ENCODE results near the gene NR1I3.

The NR1I3 gene

GRCh38 chr1:161218301-161219077, 19.5 kb downstream of the NR1I3 start:
- no peak for DNase-seq (ENCODE audit: low read depth)

DNA sequence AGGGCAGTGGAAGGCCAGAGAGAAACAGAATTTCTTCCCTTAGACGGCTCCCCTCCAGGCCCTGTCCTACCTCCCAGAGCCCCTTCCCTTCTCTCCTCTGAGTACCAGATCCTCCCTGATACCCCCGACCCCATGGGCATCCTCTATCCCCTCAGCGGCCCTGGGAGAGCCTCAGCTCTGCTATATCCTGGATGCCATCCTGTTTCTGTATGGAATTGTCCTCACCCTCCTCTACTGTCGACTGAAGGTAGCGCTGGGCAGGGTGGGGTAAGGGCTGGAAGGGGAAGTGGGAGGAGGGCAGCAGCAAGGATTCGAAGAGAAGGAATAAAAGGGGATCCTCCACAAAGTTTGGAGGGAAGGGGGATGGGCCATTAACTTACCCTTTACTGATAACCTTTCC, 20.2 kb downstream of the NR1I3 start:
- DNase-seq (ENCODE audit: low read depth): no peak

- DNase-seq (ENCODE audit: low read depth): peak; percentile 90
Observed at GRCh38 chr1:161216945-161217712, 20.9 kb downstream of the NR1I3 start.

GRCh38 chr1:161215076-161215475, 22.9 kb downstream of the NR1I3 start, which contains the start of gene FCER1G:
Gene FCER1G, plus strand, starts transcription at chr1:161215295. Its CDS starts 27 bp downstream, at chr1:161215322.
- no peak for DNase-seq (ENCODE audit: low read depth)

DNA sequence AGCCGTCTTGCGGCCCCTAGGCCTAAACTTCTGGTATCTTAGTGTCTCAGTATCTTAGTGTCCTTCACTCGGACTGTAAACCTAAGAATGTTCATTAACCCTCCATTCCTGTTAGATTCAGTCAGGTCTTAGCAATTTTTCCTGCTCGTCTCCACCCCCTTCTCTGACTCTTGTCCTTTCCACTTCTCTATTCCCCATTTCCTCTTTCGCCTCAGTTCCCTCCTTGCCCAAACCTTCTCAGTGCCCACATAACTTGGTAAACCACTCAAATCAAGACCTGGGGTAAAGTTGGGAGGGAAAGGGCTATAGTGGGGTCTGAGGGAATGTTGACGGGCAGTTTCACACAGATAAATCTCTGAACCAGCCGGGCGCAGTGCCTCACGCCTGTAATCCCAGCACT, 23.6 kb downstream of the NR1I3 start:
- no peak for DNase-seq (ENCODE audit: low read depth)

GRCh38 chr1:161209790-161210409, 28.1 kb downstream of the NR1I3 start:
- peak; percentile 60 for DNase-seq (ENCODE audit: low read depth)

DNA sequence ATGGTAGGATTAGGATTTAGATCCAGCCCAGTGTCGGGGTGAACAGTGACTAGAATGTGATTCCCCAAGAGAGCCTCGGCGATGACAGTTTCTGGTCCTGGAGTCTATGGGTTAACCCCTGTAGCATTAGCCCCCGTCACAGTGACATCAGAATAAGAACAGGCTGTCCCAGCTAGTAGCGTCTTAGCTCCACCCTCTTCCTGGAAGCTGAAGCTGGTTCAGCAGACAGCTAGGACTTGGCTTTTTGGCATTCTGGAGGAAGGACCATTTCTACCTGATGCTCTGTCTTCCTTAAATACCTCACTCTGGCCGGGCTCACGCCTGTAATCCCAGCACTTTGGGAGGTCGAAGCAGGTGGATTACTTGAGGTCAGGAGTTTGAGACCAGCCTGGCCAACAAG, 30.8 kb downstream of the NR1I3 start:
- DNase-seq (ENCODE audit: low read depth): peak; percentile 55

DNA sequence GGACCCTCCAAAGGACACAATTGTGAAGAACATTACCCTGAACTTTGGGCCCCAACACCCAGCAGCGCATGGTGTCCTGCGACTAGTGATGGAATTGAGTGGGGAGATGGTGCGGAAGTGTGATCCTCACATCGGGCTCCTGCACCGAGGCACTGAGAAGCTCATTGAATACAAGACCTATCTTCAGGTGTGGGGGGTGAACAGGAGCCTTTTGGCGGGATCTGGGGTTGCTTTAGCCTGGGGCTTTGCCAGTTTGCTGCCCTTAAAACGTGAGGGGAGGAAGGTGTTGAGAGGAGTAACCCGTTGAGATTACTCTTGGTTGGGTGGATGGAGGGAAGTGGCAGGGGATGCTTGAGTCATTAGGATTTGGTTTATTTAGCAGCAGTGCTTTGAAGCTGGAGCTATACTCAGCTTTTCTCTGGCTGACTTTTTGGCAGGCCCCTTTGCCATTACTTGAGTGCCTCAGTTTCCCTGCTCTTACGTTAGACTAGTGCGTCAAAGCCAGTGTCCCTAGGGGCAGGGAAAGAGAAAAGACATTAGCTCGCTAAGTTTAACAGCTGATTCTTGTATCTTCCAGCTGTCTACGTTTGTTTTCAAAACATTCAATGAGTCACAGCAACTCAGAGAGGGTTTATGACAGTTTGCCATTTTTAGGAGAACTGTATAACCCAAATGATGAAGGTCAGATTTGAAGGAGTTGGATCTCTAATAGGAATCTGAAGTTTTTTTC, 31.4 kb downstream of the NR1I3 start:
- peak; percentile 37 for DNase-seq (ENCODE audit: low read depth)

DNA sequence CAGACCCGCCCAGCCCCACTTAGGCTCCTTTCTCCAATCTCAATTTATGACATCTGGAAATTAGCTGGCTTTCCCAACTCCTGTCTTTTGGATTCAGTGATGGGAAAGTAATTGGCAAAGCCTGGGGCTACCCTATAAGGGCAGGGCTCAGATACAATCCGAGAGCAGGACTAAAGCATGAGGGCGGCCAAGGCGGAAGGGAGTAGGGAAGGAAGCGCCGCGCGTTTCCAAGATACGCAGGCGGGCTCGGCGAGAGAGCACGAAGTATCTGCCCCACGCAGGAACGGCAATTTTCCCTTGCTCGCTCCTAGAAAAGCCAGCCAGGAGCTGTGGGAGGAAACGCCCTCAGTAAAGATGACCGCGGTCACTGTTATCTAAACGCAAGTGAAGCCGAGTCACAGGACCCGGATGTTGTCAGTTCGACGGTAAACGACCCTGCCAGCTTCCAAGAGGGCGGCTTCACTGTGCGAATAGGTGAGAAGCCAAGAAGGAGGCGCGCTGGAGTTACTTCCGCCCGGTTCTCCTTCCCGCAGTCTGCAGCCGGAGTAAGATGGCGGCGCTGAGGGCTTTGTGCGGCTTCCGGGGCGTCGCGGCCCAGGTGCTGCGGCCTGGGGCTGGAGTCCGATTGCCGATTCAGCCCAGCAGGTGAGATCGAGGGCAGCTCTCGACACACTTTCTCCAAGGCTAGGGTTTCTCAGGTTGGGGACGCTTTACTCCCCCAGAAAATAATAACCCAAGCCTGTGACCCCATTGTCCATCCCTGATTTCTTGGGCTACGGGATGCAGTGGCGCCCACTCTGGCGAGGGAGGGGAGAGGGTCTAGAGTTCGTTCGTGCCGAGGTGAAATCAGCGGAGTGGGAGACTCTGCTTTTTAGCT, 35.9 kb downstream of the NR1I3 start, which contains the start of gene NDUFS2:
TSS of gene NDUFS2 (plus strand) at position 532 of the 877 bp plus-strand sequence. CDS start at position 551, 19 bp downstream.
- peak; percentile 99 for DNase-seq (ENCODE audit: low read depth)

GRCh38 chr1:161200992-161201835, 36.8 kb downstream of the NR1I3 start:
- no peak for DNase-seq (ENCODE audit: low read depth)

DNA sequence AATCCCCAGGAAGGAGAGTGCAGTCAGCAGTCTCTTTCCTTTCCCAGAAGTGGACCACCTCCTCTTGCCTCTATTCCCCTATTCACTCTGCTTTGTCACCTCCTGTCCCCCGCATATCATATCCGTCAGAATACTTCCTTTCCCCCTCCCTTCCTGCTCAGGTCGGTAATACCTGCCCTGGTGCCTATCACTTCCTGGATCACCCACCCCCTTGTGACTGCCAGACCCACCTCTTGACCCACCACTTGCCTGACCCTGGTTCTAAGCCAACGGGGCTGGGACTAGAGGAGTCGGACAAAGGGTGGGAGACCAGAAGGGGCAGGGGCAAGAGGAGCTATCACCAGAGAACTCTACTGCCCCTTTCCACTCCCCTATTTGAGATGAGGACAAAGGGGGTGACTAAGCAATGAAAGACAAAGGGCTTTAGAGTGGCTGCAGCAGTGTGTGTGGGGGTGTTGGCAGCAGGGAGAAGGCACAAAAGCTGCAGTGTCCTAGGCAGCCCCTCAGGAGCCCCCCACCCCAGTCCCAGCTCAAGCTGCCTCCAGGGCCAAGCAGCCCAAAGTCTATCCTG, 37.5 kb downstream of the NR1I3 start:
- no peak for DNase-seq (ENCODE audit: low read depth)

DNA sequence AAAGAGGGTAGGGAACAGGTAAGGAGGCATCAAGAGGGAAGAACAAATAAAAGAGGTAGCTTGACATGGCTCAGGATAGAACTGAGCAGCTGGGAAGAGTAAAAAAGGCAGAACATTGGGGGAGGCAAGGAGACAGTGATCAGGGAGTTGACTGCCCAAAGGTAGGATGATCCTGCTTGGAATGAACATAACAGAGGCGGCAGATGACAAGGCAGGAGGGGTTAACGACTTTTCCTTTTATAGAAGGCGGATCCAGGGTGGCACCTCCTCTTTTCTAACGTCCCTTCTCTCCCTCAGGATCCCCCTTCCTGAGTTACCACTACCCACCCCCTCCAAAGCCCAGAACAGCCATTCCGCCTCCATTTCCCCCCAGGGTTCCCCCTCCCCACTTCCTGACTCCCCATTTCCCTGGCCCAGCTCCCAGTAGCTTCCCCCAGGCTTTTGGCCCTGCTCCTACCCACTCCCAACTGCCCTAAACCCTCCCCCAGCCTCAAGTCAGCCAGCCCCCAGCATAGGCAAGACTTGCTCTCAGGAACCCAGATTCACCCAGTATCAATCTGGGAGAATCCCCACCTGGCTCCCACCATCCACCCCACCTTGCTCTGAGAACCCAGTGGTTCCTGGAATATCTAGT, 38.4 kb downstream of the NR1I3 start:
- DNase-seq (ENCODE audit: low read depth): no peak

DNA sequence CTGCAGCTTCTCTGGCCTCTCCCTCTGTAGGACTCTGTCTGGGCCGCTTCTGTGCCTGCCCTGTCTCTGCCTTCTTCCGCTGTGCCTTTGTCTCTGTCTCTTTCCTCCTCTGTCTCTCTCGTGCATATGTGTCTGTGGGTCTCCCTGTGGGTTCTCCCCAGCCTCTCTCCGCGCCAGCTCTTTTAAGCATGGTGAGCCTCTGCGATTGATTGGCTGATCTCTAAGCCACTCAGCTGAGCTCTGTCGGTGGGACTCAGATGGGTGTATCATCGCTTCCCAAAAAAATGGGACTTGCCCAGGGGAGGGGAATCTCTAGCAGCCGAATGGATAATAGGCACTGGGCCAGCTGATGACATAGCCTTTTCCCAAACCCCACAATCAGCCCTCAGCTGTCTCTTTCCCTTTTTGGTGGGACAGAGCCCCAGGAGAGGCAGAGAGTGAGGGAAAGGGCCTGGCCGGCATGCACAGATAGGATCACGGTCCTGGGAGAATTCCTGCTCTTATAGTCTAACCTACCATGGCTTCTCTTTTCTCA, 39.0 kb downstream of the NR1I3 start, which contains the start of gene ADAMTS4:
TSS of gene ADAMTS4 (minus strand) at position 158 of the 535 bp plus-strand sequence. CDS start 427 bp downstream, outside the sequence.
- no peak for DNase-seq (ENCODE audit: low read depth)

- no peak for DNase-seq (ENCODE audit: low read depth)
Observed at GRCh38 chr1:161198194-161198896, 39.7 kb downstream of the NR1I3 start.

DNA sequence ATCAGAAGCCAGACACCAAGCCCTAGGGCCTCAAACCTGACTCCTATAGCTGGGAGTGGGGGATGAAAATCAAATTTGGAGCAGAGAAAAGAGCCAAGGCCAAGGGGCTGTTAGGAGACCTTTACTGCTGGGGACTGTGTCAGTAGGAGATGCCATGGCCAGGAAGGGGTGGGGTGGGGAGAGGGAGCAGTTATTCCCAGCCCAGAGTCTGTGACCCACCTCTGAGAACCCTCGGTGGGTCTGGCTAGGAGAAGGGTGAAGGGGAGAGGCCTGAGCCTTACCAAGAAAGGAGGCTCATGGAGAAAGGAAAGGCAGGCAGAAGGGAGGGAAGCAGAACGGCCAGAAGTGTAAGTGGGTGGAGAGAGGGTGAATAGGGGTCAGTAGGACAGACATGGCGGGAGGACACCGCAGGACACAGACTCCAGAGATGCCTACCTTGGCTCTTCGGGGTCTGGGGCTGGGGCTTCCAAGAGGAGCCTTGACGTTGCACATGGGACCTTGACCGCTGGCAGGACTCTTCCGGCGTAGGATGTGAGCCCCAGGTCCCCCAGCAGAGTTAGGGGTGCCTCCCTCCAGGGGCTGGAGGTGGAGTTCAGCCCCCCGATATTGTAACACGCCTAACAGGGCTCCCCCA, 40.3 kb downstream of the NR1I3 start:
- DNase-seq (ENCODE audit: low read depth): no peak

GRCh38 chr1:161196521-161197451, 41.2 kb downstream of the NR1I3 start:
- peak; percentile 85 for DNase-seq (ENCODE audit: low read depth)

Data from amniotic epithelial cell (primary cell).